Osteocyte (in vitro differentiated cells): ENCODE results near the gene RGS13. TPM values are rescaled to one million over a fixed set of nuclear protein-coding genes. Genes with fewer than 3 reads are reported as not detected.
"Not testable (repeated sequence)": the region's sequence is repeated elsewhere in the genome, so short reads cannot be mapped to it uniquely, and the experiment has no call there.

Experiments
- DNase-seq: peaks from one replicate; pipeline ENCODE4 v3.0.0; 2021; ENCODE audit warnings: mixed read lengths; ENCODE audit not compliant: unreplicated experiment; ENCODE audit errors: extremely low spot score
- H3K27ac Mint-ChIP-seq: one replicate; pipeline ENCODE4 v1.8.0; 2021; ENCODE audit warnings: mild to moderate bottlenecking, mixed read lengths; ENCODE audit not compliant: unreplicated experiment
- H3K27me3 Mint-ChIP-seq: one replicate; pipeline ENCODE4 v1.8.0; 2021; ENCODE audit warnings: mixed read lengths; ENCODE audit not compliant: unreplicated experiment
- H3K36me3 Mint-ChIP-seq: one replicate; pipeline ENCODE4 v1.8.0; 2021; ENCODE audit warnings: mixed read lengths; ENCODE audit not compliant: unreplicated experiment
- H3K4me1 Mint-ChIP-seq: one replicate; pipeline ENCODE4 v1.8.0; 2021; ENCODE audit warnings: mixed read lengths; ENCODE audit not compliant: unreplicated experiment
- H3K4me3 Mint-ChIP-seq: one replicate; pipeline ENCODE4 v1.8.0; 2021; ENCODE audit warnings: mild to moderate bottlenecking, moderate library complexity, mixed read lengths; ENCODE audit not compliant: unreplicated experiment
- H3K9me3 Mint-ChIP-seq: one replicate; pipeline ENCODE4 v1.8.0; 2021; ENCODE audit warnings: mixed read lengths; ENCODE audit not compliant: unreplicated experiment
- total RNA-seq: library from RNA; stranded (reverse); gene quantifications from 2 replicates; pipeline ENCODE4 v1.2.1, GENCODE V29; 2021
- TF ChIP-seq, protein P1 (sequence below): fragments of 200-600 bp; sonication (generic); IDR thresholded peaks from 2 replicates; pipeline ENCODE4 v1.5.0; 2021; ENCODE audit warnings: antibody characterized with exemption, mild to moderate bottlenecking, moderate library complexity

Gene RGS13
- total RNA-seq, 1 donor from 2014 or later: not detected

DNA sequence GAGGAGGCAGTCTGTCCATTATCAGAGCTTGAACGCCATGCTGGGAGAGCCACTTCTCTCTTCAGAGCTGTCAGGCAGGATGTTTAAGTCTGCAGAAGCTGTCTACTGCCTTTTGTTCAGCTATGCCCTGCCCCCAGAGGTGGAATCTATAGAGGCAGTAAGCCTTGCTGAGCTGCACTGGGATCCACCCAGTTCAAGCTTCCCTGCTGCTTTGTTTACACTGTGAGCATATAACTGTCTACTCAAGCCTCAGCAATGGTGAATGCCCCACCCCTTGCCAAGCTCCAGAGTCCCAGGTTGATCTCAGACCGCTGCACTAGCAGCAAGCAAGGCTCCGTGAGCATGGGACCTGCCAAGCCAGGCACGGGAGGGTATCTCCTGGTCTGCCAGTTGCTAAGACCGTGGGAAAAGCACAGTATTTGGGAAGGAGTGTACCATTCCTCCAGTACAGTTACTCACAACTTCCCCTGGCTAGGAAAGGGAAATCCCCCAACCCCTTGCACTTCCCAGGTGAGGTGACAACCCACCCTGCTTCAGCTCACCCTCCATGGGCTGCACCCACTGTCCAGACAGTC is 32.5 kb downstream of the RGS13 start:
- Mint-ChIP-seq H3K9me3 (peaks cover 10% of the 10 kb centered on the region), H3K27me3 (no peaks in the 10 kb centered on the region), H3K36me3 (no peaks in the 10 kb centered on the region), H3K27ac (no peak overlapping the region), H3K4me3 (no peak overlapping the region), H3K4me1 (no peaks in the 10 kb centered on the region)
- TF ChIP-seq, protein P1, sequence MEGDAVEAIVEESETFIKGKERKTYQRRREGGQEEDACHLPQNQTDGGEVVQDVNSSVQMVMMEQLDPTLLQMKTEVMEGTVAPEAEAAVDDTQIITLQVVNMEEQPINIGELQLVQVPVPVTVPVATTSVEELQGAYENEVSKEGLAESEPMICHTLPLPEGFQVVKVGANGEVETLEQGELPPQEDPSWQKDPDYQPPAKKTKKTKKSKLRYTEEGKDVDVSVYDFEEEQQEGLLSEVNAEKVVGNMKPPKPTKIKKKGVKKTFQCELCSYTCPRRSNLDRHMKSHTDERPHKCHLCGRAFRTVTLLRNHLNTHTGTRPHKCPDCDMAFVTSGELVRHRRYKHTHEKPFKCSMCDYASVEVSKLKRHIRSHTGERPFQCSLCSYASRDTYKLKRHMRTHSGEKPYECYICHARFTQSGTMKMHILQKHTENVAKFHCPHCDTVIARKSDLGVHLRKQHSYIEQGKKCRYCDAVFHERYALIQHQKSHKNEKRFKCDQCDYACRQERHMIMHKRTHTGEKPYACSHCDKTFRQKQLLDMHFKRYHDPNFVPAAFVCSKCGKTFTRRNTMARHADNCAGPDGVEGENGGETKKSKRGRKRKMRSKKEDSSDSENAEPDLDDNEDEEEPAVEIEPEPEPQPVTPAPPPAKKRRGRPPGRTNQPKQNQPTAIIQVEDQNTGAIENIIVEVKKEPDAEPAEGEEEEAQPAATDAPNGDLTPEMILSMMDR: no peak
- no peak for DNase-seq

DNA sequence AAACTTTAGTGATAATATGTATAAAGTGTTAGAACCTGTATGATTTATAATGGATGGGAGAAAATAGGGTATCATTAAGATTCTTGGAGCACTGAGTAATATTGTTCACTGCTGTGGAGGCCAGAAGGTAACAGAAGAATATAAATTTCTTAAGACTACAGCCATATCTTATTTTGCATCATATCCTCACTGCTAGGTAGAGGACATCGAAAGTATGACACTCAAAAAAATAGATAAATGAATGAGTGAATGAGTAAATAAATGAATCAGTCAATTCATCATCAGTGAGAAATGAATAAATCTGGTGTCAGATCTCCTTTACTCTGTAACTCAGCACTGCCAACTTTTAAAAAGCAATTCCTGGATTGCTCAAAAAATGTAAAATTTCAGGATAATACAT is 33.2 kb downstream of the RGS13 start:
- Mint-ChIP-seq H3K9me3 (peaks cover 10% of the 10 kb centered on the region), H3K4me3 (no peak overlapping the region), H3K4me1 (no peaks in the 10 kb centered on the region), H3K27me3 (no peaks in the 10 kb centered on the region), H3K36me3 (no peaks in the 10 kb centered on the region), H3K27ac (no peak overlapping the region)
- no peak for DNase-seq
- TF ChIP-seq, protein P1: no peak

DNA sequence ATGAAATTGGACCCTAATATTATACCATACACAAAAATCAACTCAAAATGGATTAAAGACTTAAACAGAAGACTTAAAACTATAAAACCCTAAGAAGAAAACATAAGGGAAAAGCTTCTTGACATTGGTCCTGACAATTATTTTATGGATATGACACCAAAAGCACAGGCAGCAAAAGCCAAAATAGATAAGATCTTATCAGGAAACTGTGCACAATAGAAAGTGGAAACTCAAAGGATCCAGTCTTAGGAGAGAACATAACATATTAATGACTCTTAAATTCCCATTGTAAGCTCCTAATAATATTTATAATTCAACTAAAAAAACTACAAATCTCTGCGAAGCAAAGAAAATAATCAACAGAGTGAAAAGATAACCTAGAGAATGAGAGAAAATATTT is 39.8 kb downstream of the RGS13 start:
- no peaks in the 10 kb centered on the region for H3K4me1 Mint-ChIP-seq
- no peaks in the 10 kb centered on the region for H3K9me3 Mint-ChIP-seq
- H3K36me3 Mint-ChIP-seq: no peaks in the 10 kb centered on the region
- no peaks in the 10 kb centered on the region for H3K27me3 Mint-ChIP-seq
- no peak overlapping the region for H3K27ac Mint-ChIP-seq
- H3K4me3 Mint-ChIP-seq: no peak overlapping the region
- DNase-seq: no peak
- TF ChIP-seq, protein P1: no peak

DNA sequence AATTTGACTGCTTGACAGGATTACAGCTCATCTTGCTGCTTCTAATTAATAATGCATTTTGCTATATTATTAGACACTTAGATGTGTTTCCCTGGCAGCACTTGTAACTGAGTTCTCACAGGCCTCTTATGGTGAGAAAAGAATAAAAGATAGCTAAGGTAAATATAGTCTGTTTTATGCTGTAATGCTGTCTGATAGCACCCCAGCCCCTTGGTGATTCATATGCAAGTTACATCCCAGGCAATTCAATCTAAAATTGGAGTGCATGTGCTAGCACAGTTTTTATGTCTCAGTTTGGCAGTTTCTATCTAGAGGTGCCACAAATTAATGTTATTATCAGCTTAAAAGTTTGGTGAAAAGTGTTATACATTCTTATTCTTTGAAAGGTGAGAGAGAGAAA is 42.2 kb downstream of the RGS13 start:
- TF ChIP-seq, protein P1: no peak
- Mint-ChIP-seq H3K4me1 (no peaks in the 10 kb centered on the region), H3K27me3 (no peaks in the 10 kb centered on the region), H3K27ac (no peak overlapping the region), H3K4me3 (no peak overlapping the region), H3K36me3 (no peaks in the 10 kb centered on the region), H3K9me3 (no peaks in the 10 kb centered on the region)
- no peak for DNase-seq

DNA sequence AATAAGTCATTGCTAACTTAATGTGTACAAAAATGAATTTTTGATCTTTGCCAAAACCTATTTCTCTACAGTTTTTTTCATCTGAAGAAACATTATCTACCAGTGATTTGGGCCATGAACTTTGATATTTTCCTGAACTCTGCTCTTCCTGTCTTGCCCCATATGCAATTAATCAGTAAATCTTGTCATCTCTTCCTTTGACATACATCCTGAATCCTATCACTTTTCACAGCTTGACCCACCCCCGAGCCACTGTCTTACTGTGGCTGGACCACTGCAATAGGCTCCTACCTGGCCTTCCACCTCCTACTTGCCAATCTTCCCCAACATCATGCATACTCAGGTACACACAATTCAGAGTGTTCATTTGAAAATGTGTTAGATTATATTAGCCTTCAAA is 46.4 kb downstream of the RGS13 start:
- no peak for DNase-seq
- Mint-ChIP-seq H3K27ac (no peak overlapping the region), H3K4me3 (no peak overlapping the region), H3K27me3 (no peaks in the 10 kb centered on the region), H3K9me3 (no peaks in the 10 kb centered on the region), H3K4me1 (no peaks in the 10 kb centered on the region), H3K36me3 (no peaks in the 10 kb centered on the region)
- TF ChIP-seq, protein P1: no peak

DNA sequence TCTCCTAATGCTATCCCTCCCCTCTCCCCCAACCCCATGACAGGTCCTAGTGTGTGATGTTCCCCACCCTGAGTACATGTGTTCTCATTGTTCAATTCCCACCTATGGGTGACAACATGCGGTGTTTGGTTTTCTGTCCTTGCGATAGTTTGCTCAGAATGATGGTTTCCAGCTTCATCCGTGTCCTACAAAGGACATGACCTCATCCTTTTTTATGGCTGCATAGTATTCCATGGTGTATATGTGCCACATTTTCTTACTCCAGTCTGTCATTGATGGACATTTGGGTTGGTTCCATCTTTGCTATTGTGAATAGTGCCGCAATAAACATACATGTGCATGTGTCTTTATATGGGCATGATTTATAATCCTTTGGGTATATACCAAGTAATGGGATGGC is 47.1 kb downstream of the RGS13 start:
- H3K9me3 Mint-ChIP-seq, H3K4me1 Mint-ChIP-seq, H3K27me3 Mint-ChIP-seq, H3K27ac Mint-ChIP-seq, DNase-seq, H3K36me3 Mint-ChIP-seq, H3K4me3 Mint-ChIP-seq: not testable (repeated sequence)
